NCI-H2196 treated with DMSO at 0.1 percent for 48 hours (cell line): ENCODE results near the gene DUSP15.
"Not testable (repeated sequence)": the region's sequence is repeated elsewhere in the genome, so short reads cannot be mapped to it uniquely, and the experiment has no call there.

ENCODE experiments used
- DNase-seq: peaks from one replicate; lab custom pipeline; 2025; ENCODE audit not compliant: unreplicated experiment; lab: John Stamatoyannopoulos, UW

Gene DUSP15

DNA sequence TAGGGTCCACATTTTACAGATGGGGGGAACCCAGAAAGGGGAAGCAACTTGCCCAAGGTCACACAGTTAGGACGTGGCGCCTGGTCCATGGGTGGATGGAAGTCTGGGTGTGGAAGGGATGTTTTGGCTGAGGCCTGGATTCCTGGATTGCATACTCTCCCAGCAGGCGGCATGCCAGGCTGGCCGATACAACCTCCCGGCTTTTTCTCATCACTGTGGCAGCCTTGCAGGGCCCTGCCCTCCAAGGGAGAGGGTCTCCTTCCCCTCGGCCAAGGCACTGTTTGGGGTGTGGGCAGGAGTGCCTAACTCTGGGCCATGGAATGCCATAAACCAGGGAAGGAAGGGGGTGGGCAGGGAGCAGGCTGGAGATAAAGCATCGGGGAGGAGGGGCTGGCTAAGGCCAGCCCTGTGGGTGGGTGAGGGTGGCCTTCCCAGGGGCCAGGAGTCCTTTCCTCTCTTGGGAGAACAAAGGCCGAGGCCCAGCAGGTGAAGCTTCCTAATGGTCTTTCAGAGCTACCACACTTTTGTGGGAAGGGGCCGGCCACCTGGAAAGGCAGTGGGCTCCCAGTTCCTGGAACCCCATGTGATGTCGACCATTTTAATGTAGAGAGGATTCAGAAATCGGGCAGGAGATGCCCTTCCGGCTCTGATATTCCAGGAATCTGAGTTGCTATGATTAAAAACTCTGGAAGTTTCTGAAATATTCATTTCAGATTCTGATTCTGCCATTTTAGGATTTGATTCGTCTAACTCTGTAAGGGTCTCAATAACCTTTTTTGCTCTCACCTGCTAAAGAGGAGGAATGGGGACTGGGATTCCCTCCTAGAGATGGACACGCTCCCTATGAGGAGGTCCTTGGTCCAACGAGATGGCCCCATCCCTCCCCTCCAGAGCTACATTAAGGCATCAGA, 29.2 kb downstream of the DUSP15 start:
- DNase-seq, result no peak

DNA sequence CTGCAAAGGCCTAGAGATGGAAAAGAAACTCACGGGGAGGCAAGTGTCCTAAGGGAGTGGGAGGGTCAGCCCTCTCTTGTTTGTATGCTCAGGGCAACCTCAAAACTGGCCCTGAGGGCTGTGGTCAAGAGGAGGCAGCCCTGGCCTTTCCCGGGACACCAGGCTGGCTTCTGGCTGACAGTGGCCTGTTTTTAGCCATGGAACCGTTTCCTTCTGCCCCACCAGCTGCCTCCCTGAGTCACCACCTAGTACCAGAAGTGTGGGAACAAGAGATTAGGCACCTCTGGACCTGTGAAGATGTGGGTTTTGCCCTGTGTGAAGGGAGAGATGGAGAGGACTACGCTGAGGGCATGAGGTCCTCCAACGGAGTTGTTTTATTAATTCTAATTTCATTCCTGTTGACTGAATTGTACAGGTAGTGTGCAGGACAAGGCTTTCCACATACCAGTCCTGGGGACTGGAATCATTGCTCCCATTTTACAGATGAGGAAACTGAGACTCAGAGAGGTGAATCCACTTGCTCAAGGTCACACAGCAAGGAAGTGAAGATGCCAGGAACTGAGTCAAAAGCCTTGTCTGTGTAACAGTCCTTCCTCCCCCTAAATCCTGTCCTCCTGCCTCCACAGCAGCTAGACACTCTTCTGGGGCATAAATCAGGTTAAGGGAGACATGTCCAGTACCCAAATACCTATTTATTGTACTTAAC, 30.4 kb downstream of the DUSP15 start:
- DNase-seq, result no peak

DNA sequence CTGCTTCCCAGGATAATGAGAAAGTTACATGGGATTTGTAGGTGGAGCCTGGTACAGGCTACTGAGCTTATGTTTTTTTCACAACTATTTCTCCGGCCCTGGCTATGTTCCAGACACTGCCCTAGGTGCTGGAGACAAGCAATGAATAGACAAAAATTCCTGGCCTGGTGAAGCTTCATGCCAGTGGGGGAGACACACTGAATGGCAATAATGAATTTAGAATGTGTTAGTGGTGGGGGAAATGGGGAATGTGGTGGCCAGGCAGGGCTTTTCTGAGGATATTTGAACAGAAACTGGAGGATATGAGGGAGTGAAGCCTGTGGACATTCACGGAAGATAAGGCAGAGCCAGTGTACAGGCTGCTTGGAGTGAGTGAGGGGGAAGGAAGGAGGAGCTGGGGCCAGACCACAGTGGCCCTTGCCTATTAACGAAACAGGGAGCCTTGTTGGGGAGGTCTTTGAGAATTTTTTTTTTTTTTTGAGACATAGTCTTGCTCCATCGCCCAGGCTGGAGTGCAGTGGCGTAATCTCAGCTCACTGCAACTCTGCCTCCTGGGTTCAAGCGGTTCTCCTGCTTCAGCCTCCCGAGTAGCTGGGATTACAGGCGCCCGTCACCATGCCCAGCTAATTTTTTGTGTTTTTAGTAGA, 31.6 kb downstream of the DUSP15 start:
- no peak for DNase-seq

DNA sequence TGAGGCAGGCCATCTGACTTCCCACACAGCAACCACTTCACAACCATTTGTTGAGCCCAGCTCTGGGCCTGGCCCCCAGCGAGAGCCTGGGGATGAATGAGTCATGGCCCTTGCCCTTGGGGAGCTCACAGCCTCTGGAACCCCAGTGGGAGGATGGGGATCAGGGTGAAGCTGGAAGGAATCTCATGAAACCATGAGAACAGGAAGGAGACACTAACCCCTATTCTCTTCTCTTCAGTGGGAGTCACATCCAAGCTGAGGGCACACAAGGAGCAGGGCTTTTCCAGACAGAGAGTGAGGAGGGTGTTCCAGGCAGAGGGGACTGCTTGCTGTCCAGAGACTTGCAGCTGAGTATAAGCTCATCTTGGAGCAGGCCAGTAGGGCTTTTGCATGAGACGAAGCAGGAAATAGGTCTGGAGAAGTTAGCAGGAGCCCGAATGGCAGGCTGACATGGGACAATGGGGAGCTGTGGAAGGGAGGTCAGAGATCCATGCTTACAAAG, 32.4 kb downstream of the DUSP15 start:
- no peak for DNase-seq

DNA sequence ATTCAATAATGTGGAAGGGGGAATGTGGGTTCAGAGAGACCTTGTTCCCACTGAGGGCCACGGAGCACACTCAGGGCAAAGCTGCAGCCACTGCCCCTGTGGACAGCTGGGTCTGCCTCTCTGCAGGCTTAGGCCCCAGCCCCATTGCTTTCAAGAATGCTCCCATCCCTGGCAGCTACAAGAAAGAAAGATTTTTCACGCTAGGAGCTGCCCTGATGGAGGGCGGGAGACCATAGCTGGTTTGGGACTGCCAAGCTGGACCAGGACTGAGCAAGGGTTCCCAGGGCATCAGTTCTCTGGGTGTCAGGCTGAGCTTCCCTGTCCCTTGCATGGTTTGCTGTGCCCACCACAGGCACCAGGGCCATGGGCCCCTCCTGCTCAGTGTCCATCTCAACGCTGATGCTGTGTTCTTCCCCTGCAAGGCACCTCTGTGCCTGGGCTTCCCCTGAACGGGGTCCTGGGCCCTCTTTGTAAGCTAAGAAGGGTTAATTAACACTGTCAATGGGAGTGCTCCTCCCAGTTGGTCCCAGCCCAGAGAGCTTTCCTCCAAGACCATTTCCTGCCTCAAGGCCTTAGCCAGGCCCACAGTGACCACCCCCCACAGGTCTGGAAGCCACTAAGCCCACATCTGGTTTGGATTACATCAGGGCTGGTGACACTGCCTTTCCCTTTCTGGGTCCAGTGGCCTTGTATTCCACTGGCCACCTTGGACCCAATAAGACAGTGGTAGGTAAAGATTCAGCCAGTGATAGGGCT, 33.3 kb downstream of the DUSP15 start:
- no peak for DNase-seq

DNA sequence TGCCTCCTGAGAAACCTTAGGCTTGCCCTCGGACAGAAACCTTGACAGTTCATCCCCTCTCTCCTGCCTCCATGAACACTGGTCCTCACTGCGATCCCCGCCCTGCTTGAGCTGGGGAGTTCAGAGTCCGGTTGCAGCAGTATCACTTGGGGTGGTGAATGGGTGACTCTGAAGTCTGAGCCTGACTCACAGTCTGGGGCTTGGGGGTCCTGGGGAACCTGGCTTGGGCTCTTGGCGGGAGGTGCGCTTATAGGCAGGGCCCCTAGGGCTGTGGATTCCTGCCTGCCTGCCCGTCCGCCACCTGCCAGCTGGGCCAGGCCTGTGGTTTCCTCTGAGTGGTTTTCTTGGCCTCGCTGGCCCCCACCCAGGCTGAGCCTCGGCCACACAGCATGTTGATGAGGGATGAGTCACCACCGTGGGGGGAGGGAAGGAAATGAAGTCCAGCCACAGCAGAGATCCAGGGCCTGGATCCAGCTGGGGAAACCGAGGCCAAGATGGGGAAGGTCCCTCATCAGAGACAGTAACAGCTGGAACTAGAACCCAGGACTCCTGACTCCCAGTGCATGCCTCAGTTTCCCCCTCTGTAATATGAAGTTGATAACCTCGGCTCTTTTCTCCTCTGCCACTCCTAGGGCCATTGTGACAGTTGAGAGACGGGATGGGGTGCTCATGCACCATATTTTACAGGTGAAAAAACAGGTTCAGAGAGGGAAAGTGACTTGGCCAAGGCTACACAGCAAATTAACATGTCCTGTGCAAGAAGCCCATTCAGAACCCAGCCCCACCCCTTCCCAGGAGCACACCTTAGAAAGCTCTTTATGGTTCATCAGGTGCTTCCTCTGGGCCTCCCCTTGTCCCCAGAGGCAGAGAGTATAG, 34.1 kb downstream of the DUSP15 start:
- DNase-seq, result peak; percentile 81

DNA sequence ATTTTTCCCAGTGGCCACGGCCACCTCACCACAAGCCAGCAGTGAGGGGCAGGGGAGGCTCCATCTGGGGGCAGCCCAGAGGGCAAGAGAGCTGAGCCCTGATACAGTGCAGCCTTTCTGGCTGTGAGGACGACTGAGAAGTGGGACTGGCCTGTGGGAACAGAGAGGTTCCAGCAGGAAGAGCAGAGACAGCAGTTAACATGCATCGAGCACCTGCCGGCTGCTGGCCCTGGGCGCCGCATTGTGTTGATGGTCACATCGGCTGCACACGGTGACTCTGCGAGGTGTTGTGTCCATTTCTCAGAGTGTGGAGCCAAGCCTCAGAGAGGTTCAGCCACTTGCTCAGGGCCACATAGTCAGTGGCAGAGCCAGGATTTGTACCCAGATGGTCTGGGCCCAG, 34.8 kb downstream of the DUSP15 start:
- DNase-seq, result no peak

DNA sequence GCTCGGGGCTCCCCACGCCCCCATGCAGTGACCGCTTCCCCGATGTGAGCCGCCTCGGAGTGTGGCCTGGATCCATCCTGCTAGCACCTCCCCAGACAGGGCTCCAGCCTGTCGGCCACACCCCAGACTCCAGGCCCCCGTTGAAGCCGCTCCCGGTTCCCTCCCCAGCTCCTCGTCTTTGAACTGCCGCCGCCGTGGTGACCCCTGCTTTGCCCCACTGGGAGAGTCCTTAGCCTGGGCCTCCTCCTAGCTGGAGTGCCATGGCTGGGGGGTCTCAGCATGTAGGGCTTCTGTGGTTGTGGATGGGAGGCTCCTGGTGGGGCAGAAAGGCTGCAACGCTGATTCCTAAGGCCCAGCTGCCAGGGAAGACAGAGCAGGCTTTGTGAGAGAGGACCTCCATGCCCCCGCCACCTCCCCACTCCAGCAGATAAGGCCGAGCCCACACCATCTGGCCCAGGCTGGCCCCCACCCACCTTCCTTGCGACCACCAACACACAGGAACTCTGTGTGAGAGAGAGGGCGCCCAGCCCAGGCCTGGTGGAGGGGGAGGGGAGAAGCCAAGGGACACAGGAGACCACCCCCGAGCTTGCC, 36.3 kb downstream of the DUSP15 start:
- no peak for DNase-seq

DNA sequence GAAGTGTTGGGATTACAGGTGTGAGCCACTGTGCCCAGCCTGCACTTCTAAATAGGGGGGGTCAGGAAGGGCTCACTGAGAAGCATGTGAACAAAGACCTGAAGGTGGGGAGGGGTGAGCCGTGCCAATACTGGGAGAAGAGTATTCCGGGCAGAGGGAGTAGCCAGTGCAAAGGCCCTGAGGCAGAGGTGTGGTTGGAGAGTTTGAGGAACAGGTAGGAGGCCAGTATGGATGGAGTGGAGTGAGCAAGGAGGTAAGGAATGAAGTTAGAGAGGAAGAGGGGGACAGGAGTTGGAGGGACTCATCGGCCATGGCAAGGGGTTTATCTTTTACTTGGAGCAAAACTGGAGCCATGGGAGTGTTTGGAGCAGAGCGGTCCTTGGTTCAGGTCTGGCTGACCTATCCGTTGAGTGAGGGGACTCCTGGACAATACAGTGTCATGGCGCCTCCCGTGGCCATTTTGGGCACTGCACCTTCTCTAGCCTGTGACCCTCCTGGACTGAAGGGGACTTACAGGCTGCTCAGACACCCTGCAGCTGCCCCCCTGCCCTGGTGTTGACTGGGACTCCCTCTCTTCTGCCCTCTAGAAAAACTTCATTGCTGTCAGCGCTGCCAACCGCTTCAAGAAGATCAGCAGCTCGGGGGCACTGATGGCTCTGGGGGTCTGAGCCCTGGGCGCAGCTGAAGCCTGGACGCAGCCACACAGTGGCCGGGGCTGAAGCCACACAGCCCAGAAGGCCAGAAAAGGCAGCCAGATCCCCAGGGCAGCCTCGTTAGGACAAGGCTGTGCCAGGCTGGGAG, 37.0 kb downstream of the DUSP15 start:
- DNase-seq, result no peak

DNA sequence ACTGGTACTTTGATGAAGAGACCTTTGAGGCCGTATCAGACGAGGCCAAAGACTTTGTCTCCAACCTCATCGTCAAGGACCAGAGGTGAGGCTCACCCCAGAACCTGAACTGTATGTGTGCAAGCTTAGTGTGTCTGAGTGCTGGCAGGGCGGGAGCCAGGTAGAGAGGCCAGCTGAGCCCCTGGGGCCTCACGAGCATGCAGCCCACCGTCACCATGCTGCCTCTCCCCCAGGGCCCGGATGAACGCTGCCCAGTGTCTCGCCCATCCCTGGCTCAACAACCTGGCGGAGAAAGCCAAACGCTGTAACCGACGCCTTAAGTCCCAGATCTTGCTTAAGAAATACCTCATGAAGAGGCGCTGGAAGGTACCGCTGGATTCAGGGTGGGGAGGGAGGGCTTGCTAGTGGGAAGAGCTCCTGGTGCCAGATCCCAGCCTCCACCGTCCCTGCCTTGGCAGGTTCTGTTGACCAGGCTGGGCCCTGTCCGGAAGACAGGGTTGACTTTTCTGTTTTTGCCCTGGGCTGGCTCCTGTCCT, 38.5 kb downstream of the DUSP15 start:
- no peak for DNase-seq

DNA sequence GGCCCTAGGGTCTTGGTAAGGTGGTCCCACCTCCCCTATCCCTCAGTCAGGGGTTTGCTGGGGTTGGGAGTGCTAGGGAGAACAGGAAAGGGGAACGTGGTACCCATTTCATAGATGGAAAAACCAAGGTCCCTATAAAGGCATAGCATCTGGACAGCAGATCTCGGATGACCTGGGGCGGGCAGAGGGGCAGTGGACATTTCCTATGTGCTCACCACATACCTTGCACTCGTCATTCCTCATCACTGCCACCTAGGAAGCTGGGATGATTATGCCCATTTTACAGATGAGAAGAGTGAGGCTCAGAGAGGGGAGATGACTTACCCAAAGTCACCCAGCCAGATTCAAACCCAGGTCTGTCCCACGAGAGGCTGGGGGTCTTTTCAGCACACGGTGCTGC, 39.1 kb downstream of the DUSP15 start:
- no peak for DNase-seq

DNA sequence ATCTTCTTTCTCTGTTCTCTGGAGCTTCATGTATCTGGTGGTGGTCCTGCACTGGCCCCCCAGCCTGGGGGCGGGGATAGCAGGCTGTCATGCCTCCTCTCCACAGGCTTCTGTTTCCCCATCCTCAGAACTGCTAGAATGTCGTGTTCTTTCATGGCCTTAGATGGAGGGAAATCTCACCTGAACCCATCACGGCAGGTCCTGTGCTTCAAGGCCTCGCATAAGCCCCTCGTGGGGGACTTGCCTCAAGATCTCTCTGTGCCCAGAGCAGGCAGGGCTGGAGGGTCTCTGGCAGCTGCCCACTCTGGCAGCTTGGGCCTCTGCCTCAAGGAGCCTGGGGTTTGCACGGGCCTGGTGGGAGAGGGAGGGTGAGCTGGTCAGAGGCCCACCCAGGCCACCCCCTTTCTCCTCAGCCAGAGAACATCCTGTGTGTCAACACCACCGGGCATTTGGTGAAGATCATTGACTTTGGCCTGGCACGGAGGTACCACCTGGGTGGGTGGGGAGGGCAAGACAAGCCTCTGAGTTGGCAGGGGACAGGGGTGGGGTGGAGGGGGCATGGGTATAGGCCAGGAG, 39.8 kb downstream of the DUSP15 start:
- no peak for DNase-seq

DNA sequence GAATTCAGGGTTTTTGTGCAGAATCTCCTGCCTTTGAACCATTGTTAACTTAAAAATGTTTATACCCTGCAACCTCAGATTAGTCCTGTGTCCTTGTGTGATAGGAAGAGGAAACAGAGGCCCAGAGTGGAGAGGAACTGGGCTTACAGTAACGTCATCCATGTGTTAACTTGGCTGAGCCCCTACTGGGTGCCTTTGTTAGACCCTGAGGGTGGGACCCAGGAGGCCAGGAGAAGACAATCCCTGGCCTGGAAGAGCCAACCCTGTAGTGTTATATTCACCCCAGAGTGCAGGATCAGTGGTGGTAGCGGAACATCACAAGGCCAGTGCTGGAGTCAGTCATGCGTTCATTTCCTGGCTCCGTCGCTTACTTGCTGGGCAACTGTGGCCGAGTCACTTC, 40.6 kb downstream of the DUSP15 start:
- no peak for DNase-seq

DNA sequence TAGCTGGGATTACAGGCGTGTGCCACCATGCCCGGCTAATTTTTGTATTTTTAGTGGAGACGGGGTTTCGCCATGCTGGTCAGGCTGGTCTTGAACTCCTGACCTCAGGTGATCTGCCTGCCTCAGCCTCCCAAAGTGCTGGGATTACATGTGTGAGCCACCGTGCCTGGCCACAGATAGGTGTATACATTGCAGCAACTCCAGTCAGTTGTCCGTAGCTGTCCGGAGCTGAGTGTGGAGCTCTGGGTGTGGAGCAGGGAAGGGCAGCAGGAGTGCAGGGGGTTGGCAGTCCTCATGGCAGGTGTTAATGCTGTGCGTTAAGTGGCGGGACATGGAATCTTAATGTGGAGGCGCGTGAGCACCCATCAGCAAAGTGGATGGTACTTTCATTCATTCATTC, 42.3 kb downstream of the DUSP15 start:
- DNase-seq, result not testable (repeated sequence)

DNA sequence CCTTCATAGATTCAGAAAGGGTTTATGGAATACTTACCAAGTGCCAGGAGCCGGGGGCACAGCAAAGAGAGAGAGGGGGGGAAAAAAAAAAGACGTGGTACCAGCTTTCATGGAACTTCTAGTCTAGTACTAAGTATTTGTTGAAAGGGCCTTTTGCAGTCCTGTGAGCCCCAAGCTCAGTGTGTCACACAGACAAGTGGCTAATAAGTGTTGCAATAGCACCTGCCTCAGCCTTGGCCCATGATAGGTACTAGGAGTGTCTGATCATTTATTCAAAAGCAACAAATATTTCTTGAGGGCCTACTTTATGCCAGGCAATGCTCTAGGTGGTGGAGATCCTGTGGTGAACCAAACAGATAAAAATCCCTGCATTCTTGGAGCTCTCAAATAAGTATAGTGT, 43.3 kb downstream of the DUSP15 start:
- DNase-seq, result no peak

DNA sequence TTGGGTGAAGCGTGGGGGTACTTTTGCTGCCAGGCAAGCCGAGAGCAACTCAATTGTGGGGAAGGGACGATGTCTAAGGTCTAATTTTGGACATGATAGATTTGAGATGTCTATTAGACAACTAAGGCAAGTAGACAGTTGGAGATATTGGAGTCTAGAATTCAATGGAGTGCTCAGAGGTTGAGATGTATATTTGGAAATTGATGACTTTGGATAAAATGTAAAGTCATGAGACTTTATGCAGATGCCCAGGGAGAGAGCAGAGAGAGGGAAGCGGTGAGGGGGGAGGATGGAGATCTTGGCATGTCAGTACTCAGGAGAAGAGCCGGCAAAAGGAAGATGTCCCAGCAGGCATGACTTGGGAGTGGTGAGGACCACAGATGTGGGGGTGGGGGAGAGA, 44.3 kb downstream of the DUSP15 start:
- no peak for DNase-seq

DNA sequence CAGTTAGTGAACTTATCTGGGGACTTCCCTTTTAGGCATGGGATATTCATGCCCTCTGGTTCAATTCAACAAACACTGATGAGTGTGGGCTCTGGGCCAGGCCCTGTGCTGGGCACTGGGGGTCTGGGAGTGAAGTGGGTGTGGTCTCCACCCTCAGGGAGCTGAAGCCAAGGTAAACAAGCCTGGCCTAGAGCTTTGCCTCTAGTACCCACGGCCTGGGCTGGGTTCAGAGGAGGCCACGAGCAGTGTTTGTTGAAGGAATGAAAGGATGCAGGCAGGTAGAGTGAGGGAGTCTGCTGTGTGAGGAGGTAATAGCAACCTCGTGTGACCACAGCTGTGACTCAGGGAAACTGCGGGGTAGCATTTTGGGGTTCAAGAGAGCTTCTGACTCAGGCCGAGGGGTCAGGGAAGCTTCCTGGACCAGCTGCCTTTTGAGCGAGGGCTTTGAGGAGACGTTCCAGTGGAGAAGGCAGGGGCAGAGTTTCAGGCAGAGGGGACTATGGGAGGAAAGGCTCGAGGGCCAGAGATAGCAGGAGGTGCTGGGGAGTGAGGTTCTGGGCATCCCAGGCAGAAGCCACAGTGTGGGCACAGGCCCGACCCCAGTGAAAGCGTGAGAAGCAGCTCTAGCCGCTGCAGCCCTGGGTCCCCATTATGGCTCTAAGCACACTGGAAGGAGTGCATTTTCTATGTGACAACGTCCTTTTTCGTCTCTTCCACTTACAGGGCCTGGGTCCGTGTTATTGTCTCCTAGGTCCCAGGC, 45.6 kb downstream of the DUSP15 start:
- DNase-seq, result no peak

DNA sequence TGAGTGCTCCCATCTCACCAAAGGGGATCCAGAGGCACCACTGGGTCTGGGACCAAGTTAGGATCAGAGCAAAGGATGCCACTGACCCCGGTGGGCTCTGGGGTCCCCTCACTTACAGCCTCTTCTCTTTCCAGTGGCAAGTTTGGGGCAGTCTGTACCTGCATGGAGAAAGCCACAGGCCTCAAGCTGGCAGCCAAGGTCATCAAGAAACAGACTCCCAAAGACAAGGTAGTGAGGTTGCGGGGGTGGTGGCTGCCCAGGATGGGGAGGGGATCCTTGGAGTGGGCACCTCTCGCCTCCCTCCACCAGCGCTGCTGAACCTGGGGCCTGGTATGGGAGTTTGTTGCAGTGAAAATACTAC, 46.2 kb downstream of the DUSP15 start:
- DNase-seq, result no peak
